HG03520 (cell line): ENCODE data around the gene DKK1.

Source experiments
- ATAC-seq: cut with Tn5 transposase; IDR thresholded peaks from one replicate; pipeline ENCODE4 v1.9.1; 2021; ENCODE audit warnings: mild to moderate bottlenecking, moderate library complexity; ENCODE audit not compliant: unreplicated experiment

Gene DKK1, protein sequence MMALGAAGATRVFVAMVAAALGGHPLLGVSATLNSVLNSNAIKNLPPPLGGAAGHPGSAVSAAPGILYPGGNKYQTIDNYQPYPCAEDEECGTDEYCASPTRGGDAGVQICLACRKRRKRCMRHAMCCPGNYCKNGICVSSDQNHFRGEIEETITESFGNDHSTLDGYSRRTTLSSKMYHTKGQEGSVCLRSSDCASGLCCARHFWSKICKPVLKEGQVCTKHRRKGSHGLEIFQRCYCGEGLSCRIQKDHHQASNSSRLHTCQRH

DNA sequence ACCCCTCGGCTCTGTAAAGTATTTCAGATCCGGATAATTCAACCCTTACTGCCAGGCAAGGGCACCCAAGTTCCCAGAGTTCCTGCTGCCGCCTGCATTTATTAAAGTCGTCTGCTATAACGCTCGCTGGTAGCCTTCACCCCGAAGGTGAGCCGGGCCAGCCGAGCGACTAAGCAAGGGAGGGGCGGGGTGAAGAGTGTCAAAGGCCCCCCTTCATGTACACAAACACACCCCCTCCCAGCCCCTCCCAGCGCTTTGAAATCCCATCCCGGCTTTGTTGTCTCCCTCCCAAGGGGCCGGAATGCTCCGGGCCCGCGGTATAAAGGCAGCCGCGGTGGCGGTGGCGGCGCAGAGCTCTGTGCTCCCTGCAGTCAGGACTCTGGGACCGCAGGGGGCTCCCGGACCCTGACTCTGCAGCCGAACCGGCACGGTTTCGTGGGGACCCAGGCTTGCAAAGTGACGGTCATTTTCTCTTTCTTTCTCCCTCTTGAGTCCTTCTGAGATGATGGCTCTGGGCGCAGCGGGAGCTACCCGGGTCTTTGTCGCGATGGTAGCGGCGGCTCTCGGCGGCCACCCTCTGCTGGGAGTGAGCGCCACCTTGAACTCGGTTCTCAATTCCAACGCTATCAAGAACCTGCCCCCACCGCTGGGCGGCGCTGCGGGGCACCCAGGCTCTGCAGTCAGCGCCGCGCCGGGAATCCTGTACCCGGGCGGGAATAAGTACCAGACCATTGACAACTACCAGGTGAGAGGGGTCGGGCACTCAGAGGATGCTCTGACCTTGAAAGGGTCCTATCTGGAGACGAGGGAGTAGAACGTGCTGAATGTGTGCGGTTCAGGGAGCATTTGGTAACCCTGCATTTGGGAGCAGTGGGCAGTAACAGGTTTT is at the start of gene DKK1:
Gene DKK1 (plus strand): TSS at position 349 of the 889 bp plus-strand sequence. CDS start 154 bp downstream, at position 503.
- peak; percentile 61 for ATAC-seq

DNA sequence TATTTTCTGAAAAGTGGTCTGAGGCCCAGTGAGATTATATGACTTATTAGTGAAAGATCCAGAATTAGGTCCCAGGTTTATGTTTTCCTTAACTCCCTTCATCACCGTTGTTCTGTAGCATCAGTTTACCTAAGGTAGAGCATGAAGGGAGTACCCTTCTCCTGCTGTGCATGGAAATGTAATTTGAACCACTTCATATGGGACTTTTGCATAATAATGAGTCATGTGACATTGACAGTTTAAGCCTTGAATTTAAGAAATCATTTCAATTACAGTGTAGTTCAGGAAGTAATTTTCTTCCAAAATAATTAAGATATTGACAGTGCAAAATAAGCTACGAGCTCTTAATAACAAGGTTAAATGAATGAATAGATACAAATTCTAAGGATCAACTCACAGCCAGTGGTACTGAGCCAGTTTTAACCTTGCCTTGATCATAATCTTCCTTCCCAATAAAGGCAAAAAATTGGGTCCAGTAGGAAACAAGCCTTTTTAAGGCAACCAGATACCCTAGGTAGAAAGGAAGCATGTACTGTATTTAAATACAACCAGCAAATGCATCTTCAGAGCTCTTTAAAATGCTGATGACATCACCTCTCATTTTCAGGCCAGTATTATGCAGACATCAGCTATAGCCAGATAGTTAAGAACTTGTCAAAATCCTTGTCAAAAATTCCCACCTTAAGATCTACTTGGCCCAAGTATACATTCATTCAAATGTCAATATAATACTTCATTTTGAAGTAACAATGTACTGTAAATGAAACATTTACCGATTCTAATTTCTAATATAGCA is 48.8 kb upstream of the DKK1 start:
- ATAC-seq, result no peak

DNA sequence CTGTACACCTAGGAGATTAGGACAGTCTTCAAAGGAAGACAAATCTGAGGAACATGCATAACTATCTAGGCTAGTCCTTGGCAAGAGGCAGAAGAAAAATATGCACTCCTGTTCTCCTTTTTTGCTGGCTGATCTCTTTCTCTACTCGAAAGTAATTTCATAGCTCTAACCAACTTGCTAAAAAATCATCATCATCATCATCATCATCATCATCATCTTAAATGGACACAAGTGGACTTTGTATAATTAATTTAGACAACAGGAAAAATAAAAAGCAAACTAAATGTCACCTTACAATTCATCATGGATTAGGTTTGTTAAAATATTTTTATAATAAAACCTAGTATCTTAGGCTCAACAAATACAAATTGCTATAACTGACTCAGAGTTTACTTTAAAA is 47.2 kb upstream of the DKK1 start:
- no peak for ATAC-seq

DNA sequence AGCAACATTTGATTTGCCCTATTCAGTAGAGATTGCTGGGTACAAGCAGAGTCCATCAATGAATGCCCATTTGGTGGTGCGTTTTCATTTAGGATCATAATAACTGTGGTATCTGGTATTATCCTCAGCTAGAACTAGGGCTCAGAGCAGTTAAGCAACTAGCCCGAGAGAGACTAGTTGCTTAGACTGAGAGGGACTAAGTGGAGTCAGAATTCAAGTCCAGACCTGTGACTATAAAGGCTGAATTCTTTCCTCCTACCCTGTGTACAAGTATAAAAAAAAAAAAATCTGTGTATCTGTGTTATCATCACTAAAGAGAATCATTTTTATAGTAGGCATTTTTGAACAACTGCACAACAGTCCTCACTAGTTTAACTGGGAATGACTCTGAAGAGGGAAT is 45.3 kb upstream of the DKK1 start:
- no peak for ATAC-seq

DNA sequence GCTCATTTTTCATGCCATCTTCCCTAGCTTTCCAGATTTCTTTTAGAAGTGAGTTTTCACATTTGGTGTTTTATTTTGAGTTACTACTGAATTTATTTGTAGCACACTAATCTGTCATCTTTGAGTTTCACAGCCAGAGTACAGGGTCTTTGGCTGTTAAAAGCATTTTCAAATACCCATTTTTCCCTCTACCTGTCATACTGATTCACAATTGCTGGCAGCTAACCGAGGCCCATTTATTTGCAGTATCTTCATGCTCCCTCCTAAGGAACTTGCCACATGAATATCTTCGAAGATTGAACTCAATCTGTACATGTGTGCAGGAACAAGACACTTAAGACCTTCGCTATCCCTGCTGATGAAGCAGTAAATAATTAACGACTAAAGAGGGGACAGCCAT is 44.8 kb upstream of the DKK1 start:
- no peak for ATAC-seq

DNA sequence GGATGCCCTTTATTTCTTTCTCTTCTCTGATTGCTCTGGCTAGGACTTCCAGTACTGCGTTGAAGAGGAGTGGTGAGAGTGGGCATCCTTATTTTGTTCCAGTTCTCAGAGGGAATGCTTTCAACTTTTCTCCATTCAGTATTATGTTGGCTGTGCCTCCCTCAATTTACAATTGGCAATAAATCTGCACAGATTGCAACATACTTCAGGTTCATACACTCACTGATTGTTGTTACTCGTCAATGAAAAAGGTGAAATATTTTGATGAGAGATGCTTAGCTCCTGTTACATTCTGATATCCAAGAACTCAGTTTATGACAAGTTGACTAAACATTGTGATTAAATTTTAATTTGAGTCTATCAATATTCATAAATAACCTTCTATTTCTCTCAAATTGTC is 37.9 kb upstream of the DKK1 start:
- no peak for ATAC-seq

DNA sequence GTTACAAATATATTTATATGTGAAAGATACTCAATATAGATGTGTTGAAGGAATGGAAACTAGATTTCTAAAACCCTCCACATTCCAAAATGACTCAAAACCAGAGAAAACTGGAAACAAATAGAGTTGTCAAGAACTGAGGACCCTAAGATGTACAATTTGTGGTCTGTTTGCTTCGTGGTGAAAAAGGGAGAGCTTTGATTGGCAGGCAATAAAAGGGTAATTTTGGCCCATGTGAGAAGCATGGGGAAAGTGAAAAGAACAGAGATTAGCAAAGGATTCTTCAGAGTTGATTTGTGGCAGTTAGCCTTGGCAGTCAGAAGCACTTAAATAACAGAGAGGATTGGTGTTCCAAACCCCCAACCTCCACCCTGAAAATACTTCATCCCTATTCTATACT is 37.1 kb upstream of the DKK1 start:
- ATAC-seq, result no peak

DNA sequence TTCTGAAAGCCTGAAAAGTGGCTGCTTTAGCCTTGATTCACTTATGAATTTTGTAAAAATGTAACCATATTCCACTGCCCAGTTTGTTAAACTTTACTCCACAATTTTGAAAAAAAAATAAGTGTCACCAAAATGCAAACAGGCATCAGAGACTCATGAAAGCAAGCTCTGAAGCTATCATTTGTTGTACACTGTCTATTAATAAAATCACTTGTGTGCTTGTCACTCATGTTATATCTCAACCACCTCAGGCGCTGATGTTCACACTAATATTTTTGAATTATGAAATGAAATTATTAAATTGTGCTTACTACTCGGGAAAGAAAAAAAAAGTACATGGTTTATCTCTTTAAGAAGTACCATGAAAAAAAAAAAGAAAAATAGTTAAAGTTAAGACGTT is 34.5 kb upstream of the DKK1 start:
- no peak for ATAC-seq

DNA sequence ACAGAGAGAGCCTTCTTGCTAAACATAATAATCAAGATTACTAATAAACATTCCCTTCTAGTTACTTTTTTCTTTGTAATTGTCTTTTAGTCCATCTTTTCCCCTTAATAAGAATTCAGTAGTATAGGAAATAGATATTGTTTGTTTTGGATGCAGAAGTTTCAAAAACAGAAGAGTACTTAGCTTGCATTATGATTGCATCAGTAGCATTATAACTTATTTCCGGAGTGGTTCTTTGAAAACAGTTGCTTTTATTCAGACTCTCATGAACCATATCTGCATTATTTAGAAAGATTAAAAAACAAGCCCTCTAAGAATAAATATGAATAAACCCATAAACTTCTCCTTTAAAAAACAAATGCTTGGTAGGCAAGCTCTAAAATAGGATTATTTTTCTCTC is 34.0 kb upstream of the DKK1 start:
- no peak for ATAC-seq

DNA sequence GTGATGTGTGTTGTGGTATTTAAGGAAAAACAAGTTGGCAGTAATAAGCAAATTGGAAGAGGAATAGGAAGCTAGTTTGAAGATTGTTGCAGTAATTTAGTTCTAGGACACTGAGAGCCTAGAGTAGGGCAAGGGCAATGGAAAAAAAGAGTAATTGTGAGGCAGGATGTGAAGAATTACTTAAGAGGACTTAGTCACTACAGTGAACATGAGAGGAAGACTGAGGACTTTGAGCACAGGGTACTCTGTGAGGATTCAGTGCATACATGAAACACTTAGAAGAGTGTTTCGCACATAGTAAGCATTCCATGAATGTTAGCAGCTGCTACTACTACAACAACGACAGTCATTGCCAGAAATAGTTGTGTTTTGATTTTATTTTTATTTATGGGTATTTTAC is 30.9 kb upstream of the DKK1 start:
- ATAC-seq, result no peak

DNA sequence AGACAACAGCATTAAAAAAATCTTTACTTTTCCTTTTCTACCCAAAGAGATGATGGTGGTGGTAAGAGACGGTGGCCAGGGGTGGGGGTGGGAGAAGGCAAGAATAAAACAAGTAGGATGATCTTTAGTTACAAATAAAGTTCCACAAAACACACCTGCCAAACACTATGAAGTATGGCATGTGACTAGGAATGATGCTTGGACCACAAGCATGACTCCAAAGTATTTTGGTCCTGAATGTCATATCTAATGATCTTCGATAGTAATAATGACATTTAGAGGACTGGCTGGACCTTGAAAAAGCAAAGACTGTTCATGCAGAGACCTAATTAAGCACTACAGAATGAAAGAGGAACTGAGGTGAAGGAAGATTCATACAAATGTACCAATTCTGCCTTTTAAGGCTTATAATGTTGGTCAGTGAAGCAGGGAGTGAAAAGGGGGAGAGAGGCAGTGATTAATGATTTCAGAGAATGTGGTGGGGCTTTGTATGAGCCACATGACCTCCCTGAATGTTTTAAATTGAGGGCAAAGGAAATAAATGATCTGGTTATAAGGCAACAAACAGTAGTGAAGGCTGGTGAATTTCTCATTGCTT is 29.6 kb upstream of the DKK1 start:
- no peak for ATAC-seq

DNA sequence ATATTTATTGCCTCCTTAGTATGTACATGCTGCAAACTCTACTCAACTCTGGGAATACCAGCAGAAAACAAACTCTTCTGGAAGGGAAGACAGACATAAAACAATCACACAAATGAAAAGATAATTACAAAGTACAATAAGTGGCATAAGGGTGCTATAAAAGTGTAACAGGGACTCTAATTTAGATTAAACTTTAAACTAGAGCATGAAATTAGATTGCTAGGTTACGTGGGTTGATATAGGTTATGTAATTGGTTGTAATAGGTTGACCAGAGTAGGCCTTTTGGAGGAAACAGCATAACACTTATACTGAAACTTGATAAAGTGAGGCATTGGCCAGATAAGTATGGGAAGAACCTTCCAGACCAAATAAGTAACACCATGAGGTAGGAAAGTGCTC is 26.2 kb upstream of the DKK1 start:
- no peak for ATAC-seq

DNA sequence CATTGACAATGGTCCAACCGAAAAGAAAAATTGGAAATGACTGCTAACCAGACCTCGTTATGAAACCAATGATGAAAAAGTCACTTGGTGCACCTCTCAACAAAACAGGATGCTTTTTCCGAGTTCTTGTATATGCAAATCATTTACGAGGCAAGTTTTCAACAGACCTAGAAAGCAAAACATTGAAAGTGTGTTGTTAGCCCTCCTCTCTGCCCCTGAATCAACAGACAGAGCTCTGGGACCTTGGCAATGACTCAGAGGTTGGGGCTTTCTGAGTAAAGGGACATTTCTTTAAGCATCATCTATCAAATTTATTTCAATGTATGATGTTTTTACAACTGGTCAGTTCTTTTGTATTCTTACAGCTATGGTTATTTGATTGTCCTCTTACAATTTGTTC is 16.3 kb upstream of the DKK1 start:
- peak; percentile 55 for ATAC-seq

DNA sequence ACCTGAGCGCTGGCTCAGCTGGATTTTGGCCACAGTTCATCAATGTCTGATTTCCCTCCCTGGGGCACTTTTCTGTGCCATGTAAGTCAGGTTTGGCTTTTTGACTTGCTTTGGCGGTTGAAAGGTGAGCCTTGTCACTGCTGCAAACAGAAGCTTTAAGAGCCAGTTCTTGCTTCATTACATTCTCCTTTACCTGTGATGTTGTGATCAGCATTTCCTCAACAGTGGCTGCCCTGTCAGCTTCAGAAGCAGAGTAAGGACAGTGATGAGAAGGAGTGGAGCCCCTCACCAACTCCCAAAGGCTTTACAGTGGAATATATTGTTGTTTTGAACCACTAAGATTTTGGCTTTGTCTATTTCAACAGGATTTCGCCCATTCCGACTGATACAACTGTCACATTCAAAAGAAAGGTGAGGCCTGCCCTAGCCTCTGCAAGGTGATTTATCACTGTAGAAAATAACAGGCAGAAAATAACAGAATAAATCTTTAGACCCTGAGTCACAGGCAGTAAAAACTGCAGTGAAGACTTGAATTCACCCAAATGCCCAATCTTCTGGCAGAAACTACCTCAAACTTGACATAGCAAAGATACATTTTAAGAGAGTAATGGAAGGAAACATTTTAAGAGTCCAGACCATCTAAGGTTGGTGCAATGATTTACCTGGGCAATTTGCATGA is 13.3 kb upstream of the DKK1 start:
- no peak for ATAC-seq

DNA sequence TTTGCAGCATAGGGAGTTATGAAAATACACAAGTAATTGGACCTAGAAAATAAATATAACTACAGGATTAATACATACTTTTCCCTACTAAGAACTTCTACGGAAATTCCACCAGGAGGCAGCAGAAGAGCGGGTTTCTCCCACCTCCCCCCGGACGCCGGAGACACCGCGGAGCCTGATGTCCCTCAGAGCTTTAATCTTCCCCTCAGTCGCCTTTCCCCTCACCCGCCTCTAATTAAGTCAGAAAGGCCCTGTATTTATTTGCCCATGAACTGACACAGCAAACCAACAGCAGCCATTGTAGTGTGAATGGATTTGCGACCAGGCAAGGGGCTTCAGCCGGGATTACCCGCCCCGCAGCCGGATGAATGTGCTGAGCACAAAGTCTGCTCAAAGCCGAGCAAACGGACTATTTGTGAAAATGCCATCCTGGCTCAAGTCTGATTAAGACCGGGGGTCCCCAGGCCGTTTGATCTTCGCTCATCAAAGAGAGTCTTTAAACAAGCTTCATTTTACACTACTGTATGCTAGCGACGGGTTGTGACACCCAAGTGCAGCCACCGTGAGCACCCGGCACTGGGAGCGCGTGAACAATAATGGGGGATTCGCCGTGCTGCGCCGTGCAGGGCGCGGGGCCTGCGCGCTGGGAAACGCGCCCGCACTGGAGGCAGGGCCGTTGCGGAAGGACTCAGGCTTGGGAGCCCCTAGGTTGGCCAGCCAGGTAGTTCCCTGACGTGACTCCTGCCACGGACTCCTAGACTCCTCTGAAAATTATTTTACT is 5.6 kb upstream of the DKK1 start:
- peak; percentile 60 for ATAC-seq

DNA sequence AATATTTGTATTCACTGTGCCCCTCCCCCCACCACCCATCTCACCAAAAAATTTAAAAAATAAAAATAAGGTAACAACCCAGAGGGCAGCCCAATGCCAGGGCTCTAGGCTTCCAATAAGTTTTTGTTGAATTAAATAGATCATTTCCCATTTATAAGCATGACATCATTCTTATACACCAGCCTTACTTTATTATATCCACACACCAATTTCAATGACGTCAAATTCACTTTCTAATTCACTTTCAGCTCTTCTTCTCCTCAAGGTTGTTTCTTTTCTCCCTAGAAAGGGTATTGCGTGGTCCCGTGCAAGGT is 1.2 kb upstream of the DKK1 start:
- no peak for ATAC-seq

DNA sequence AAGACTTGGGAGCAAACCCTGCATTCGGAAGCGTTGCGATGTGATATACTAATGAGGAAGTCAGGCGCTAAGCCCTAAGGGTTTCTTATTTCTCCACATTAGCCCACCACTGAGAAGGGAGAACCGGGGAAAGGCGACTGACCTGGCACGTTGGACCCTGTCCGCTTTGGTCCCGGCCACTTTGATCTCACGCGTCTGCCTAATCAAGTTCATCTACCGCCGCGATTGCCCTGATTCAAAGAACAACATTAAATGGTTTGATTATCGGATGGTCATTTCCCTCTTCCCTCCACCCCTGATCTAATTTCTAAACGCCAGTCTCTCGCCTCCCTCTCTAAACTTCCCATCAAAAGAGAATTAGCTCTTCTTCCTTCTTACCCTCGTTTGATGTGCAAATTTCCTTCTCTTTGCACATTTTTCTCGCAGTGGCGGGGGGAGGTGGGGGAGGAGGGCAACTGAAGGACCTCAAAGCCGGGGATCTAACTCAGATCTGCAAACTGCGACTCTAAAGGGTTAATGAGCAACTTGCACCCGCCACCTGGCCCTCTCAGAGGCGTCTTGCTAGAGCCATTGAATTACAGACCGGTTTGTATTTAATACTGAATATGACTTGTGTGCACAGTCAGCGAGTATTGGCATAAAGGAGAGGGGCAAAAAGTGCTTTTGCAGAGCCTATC is 687 bp upstream of the DKK1 start:
- ATAC-seq, result no peak

DNA sequence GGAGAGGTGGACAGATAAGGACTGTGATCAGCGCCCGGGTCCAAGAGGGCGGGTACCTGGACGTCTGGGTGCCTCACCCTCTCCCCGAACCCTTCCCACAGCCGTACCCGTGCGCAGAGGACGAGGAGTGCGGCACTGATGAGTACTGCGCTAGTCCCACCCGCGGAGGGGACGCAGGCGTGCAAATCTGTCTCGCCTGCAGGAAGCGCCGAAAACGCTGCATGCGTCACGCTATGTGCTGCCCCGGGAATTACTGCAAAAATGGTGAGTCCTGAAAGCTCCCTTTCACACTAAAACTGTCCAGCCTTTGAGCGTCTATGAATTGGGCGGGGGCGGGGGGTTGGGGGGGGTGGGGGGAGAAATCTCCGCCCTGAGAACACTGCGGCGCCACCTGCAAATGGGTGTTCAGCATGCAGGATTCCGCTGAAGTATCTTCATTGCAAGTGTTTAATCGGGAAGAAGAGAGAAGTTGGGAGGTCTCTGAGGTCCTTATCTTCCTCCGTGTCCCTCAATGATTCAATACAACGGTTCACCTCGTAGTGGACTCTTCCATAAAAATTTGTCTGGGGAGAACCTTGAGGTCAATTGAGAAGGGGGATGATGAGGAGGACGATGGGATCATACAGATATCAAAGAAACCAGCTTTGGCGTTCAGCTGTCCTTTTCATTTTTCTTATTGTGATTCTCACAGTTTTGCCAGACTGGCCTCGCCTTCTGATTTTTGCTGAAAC is 906 bp downstream of the DKK1 start:
- no peak for ATAC-seq

DNA sequence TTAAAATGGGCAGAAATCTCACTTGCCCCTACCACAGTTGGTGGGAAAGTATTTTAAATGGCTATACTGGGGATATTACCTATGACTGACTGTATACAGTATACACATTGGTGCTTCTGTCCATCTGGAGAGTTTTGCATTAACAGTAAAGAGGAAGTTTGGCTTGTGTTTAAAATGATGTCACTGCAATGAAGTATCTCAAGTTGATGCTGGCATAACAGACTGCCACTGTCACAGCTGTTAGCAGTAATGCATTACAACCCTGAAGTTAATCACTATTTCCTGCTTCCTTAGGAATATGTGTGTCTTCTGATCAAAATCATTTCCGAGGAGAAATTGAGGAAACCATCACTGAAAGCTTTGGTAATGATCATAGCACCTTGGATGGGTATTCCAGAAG is 1.9 kb downstream of the DKK1 start:
- ATAC-seq, result no peak
